GM12878 (cell line): ENCODE measurements around the gene ICA1.

ENCODE experiments used
- BRCA1 ChIP-seq: IDR thresholded peaks from 2 replicates; pipeline ENCODE4 v1.6.1; 2011; ENCODE audit warnings: low read depth, low read length, improper control_type of control experiment
- CEBPZ ChIP-seq: fragments of 150-350 bp; IDR thresholded peaks from 2 replicates; pipeline ENCODE4 v1.6.1; 2016; ENCODE audit warnings: low read depth, low read length
- CTCF ChIP-seq, 3 experiments: IDR thresholded peaks in 2 of 3; conservative IDR thresholded peaks in 1 of 3; 2 replicates each; pipeline ENCODE4 v1.5.1; 2011; ENCODE audit warnings: low read depth in 3 of 3, low read length in 3 of 3, mild to moderate bottlenecking in 3 of 3, control low read depth in 2 of 3, moderate library complexity in 2 of 3, inconsistent platforms in 1 of 3, mixed read lengths in 1 of 3; ENCODE audit not compliant: control insufficient read depth in 2 of 3, insufficient read depth in 1 of 3; ENCODE audit errors: extremely low read depth in 1 of 3
- FOXM1 ChIP-seq: IDR thresholded peaks from 2 replicates; pipeline ENCODE4 v1.6.1; 2012; ENCODE audit warnings: low read depth, mild to moderate bottlenecking, inconsistent platforms, low read length, moderate library complexity
- POLR2A ChIP-seq: IDR thresholded peaks from 2 replicates; pipeline ENCODE4 v1.6.1; 2011; ENCODE audit warnings: low read depth, mild to moderate bottlenecking, low read length
- SIX5 ChIP-seq: IDR thresholded peaks from 2 replicates; pipeline ENCODE4 v1.6.1; 2011; ENCODE audit warnings: mild to moderate bottlenecking, low read depth, low read length, moderate library complexity; ENCODE audit not compliant: severe bottlenecking

GRCh38 chr7:8210845-8211724, 50.9 kb downstream of the ICA1 start:
- TF ChIP-seq SIX5: no peak
- TF ChIP-seq CEBPZ: no peak
- TF ChIP-seq CTCF (IDR thresholded peaks at IDR 0.05 in 2 of 3, conservative IDR thresholded peaks at IDR 0.05 in 1 of 3; ENCODE audit: control insufficient read depth in 2 of 3, extremely low read depth in 1 of 3, insufficient read depth in 1 of 3, low read depth in 3 of 3, low read length in 3 of 3): no peak
- no peak for TF ChIP-seq POLR2A
- no peak for TF ChIP-seq FOXM1
- no peak for TF ChIP-seq BRCA1
